Measurements from ENCODE around the gene NINL.

The NINL gene

DNA sequence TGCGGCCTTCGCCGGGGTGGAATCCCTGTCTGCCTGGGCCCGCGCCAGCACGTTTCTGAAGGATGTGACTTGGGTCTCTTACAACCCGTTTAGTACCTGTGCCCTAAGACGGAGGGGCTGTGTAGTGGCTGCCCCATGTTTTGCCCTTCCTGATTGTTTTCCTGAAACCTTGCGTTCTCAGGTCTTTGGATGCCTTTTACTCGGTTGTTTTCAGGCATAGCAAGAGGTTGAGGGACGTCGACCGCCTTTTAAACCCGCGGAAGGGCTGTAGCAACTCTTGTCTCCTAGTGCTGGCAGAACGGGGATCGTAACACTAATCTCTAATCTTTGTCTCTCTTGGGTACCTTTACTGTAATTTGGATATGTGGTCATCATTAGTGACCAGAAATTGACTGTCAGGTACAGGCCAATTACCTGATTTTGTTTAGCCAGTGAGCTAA lies 39.2 kb upstream of the NINL start:
- no peak for DNase-seq
- Histone ChIP-seq H3K27me3 (ENCODE audit: insufficient read depth, low read depth, severe bottlenecking) (no peaks in the 10 kb centered on the region), H3K27ac (peak overlapping the region; percentile 99), H3K9me3 (ENCODE audit: severe bottlenecking) (no peaks in the 10 kb centered on the region), H3K36me3 (peaks cover 3% of the 10 kb centered on the region), H3K4me3 (ENCODE audit: low read depth, low read length) (peak overlapping the region; percentile 85)
- TF ChIP-seq, protein P1, sequence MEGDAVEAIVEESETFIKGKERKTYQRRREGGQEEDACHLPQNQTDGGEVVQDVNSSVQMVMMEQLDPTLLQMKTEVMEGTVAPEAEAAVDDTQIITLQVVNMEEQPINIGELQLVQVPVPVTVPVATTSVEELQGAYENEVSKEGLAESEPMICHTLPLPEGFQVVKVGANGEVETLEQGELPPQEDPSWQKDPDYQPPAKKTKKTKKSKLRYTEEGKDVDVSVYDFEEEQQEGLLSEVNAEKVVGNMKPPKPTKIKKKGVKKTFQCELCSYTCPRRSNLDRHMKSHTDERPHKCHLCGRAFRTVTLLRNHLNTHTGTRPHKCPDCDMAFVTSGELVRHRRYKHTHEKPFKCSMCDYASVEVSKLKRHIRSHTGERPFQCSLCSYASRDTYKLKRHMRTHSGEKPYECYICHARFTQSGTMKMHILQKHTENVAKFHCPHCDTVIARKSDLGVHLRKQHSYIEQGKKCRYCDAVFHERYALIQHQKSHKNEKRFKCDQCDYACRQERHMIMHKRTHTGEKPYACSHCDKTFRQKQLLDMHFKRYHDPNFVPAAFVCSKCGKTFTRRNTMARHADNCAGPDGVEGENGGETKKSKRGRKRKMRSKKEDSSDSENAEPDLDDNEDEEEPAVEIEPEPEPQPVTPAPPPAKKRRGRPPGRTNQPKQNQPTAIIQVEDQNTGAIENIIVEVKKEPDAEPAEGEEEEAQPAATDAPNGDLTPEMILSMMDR (IDR thresholded peaks at IDR 0.05; ENCODE audit: low read depth, low read length) = no peak

DNA sequence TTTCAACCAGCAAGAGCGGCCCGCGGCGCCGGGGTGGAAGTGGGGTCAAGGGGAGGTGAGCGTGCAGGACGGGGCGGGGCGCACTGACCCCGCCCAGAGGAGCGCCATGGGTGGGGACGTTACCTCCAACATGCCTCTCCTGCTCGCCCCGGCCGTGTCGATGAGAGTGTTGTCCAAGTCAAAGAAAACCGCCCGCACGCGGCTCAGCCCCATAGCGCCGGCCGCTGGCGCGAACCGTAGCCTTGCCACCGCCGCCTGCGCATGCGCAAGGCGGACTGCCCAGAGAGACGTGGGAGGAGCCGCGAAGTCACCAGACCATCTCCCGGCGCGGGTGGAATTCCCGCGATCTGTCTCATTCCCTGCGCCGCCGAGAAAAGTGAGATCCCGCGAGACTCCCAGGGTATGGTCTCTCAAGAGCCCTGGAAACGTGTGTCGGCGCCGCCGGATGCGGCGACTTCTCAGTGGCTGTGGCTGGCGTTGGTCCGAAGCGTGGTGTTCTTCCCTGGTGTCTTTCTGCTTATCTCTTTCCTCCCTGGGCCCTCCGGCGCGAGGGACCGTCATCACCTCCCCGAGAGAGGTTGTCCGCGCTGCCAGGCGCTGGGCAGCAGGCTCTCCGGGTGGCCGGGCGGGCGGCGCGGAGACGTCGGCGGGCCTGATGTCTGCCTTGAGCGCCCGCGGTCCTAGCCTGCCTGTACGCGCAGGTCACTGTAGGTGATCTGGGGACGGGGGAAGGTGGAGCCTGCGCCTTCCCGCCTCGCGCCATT lies 38.6 kb upstream of the NINL start, which contains the start of gene NANP:
Gene NANP (minus strand): TSS at position 279 of the 764 bp plus-strand sequence. CDS start 66 bp downstream, at position 213.
- Histone ChIP-seq H3K36me3 (peaks cover 3% of the 10 kb centered on the region), H3K27me3 (ENCODE audit: insufficient read depth, low read depth, severe bottlenecking) (no peaks in the 10 kb centered on the region), H3K9me3 (ENCODE audit: severe bottlenecking) (no peaks in the 10 kb centered on the region), H3K27ac (peak within 1 kb of the TSS; percentile 99), H3K4me3 (ENCODE audit: low read depth, low read length) (peak within 1 kb of the TSS; percentile 85)
- TF ChIP-seq, protein P1 (IDR thresholded peaks at IDR 0.05; ENCODE audit: low read depth, low read length) = peak; percentile 24; the same call in 1 of the 2 replicates
- peak; percentile 98 for DNase-seq

DNA sequence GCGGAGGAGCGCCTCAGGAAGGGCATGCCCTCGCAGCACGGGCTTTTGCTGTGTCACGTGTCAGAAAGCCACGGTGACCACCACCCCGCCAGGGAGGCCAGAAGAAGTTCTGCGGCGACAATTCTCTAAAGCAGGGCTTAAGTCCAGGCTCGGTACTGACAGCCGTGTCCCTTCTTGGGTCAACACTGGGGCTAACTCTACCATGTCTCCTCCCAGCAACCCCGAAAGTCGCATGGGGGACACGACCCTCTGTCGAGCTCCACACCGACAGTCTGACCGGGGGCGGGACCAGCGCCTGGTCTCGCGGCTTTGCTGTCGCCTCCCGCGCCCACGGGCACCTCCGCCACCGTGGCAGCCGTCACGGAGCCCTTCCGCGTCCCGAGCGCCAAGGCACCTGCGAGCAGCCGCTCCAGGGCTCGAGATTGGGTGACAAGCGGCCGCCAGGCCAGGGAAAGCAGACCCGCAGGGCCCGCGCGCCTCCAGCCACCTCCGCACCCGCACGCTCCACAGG lies 37.9 kb upstream of the NINL start:
- Histone ChIP-seq H3K27ac (peak overlapping the region; percentile 99), H3K9me3 (ENCODE audit: severe bottlenecking) (no peaks in the 10 kb centered on the region), H3K36me3 (peaks cover 3% of the 10 kb centered on the region), H3K4me3 (ENCODE audit: low read depth, low read length) (peak overlapping the region; percentile 85), H3K27me3 (ENCODE audit: insufficient read depth, low read depth, severe bottlenecking) (no peaks in the 10 kb centered on the region)
- TF ChIP-seq, protein P1 (IDR thresholded peaks at IDR 0.05; ENCODE audit: low read depth, low read length) = no peak
- DNase-seq = peak; percentile 51

DNA sequence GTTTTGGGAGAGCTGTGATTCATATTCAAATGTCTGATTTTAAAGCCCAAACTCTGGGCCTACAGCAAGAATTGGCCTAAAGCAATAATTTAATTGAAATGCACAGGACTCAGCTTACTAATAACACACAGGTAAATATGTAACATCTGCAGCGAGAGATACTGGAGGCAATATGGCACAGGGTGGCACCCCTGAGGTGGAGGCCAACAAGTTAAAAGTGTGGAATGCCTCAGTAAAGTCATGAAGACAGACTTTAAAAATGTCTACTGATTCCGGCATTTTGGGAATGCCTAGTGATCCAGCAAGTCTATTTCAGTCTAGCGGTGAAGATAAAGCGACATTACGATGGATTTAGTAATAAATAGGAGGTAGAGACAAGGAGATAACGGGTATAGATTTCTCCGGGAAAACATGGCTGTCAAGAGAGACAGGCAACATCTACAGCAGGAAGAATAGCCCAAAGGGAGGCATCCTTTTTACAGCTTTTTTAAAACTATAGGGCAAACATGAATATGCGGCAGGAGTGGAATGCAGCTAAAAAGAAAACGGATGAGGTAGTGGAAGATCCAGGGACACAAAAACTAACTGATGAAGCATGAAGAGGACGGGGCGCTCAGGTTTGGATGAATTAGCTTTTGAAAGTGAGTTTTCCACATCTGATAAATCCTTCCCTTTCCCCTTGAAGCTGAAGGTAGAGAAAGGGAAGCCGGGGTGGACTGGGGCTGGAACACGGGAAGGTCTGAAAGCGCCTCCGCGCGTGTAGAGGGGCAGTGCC lies 37.3 kb upstream of the NINL start:
- TF ChIP-seq, protein P1 (IDR thresholded peaks at IDR 0.05; ENCODE audit: low read depth, low read length) = no peak
- H3K27ac ChIP-seq = peak overlapping the region; percentile 99
- peaks cover 3% of the 10 kb centered on the region for H3K36me3 ChIP-seq
- no peak for DNase-seq
- H3K9me3 ChIP-seq (ENCODE audit: severe bottlenecking) = no peaks in the 10 kb centered on the region
- peak overlapping the region; percentile 85 for H3K4me3 ChIP-seq (ENCODE audit: low read depth, low read length)
- no peaks in the 10 kb centered on the region for H3K27me3 ChIP-seq (ENCODE audit: insufficient read depth, low read depth, severe bottlenecking)

DNA sequence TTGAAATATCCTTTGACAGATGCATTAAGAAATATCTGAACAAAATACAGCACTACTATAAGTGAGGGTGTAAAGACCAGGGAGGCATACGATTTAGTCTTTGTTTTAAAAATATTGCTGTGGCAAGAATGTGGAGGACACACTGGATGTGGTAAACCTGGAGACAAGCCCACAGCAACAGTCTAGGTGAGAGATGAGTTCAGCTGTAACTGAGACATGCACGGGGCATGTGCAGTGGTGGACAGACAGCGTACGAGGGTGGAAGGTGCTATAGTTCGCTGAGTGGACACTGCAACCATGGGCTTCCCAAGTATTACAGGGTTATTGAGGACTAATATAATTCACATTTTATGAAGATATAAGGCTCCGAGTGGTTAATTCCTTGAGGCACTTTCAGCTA lies 36.7 kb upstream of the NINL start:
- Histone ChIP-seq H3K9me3 (ENCODE audit: severe bottlenecking) (no peaks in the 10 kb centered on the region), H3K27me3 (ENCODE audit: insufficient read depth, low read depth, severe bottlenecking) (no peaks in the 10 kb centered on the region), H3K4me3 (ENCODE audit: low read depth, low read length) (no peak overlapping the region; the same call in 1 of the 2 replicates), H3K27ac (no peak overlapping the region), H3K36me3 (peaks cover 3% of the 10 kb centered on the region)
- TF ChIP-seq, protein P1 (IDR thresholded peaks at IDR 0.05; ENCODE audit: low read depth, low read length) = no peak
- DNase-seq = no peak

All from WERI-Rb-1 (cell line).